Gastroesophageal sphincter (tissue), 4 donors: Measurements from ENCODE around the gene CST7. TPM values are rescaled to one million over a fixed set of nuclear protein-coding genes. Genes with fewer than 3 reads are reported as not detected.

Experiments
- ATAC-seq: fragments of 150-250 bp; one replicate; pipeline ENCODE4 v1.9.1; 2016; ENCODE audit warnings: mild to moderate bottlenecking, moderate library complexity
- H3K27ac ChIP-seq, 4 donors: fragments of 200-600 bp; sonication (generic) in 3 of 4; 1 replicate in 3 of 4; 2 replicates in 1 of 4; pipeline ENCODE4 v1.5.1; 2016 to 2019
- H3K27me3 ChIP-seq: fragments of 200-600 bp; sonication (generic); one replicate; pipeline ENCODE4 v1.5.1; 2019
- H3K36me3 ChIP-seq, 2 donors: fragments of 200-600 bp; sonication (generic); one replicate each; pipeline ENCODE4 v1.5.1; 2019; ENCODE audit warnings: control low read depth in 1 of 2
- H3K4me1 ChIP-seq, 3 donors: fragments of 200-600 bp; sonication (generic); 1 replicate in 2 of 3; 2 replicates in 1 of 3; pipeline ENCODE4 v1.5.1; 2016 to 2019; ENCODE audit warnings: control low read depth in 2 of 3
- H3K4me3 ChIP-seq, 2 donors: fragments of 200-600 bp; sonication (generic); one replicate each; pipeline ENCODE4 v1.5.1; 2019; ENCODE audit warnings: mild to moderate bottlenecking in 1 of 2, moderate library complexity in 1 of 2
- H3K9me3 ChIP-seq, 3 donors: fragments of 200-600 bp; sonication (generic); one replicate each; pipeline ENCODE4 v1.5.1; 2017 to 2019; ENCODE audit warnings: control low read depth in 2 of 3
- CTCF ChIP-seq, 4 experiments: fragments of 200-600 bp in 2 of 4; fragments of 450-650 bp in 2 of 4; sonication (generic) in 1 of 4; IDR thresholded peaks; one replicate each; pipeline ENCODE4 v1.5.1; 2017 to 2019; ENCODE audit warnings: antibody characterized with exemption in 4 of 4, mild to moderate bottlenecking in 2 of 4, moderate library complexity in 2 of 4
- EP300 ChIP-seq: sonication (generic); formaldehyde crosslinking; IDR thresholded peaks from one replicate; pipeline ENCODE4 v1.6.1; 2017; ENCODE audit warnings: antibody characterized with exemption, mild to moderate bottlenecking
- POLR2A ChIP-seq, 2 donors: fragments of 450-650 bp; IDR thresholded peaks; one replicate each; pipeline ENCODE4 v1.6.1; 2017; ENCODE audit warnings: antibody characterized with exemption in 2 of 2, mild to moderate bottlenecking in 2 of 2, moderate library complexity in 1 of 2
- POLR2AphosphoS5 ChIP-seq: sonication (generic); formaldehyde crosslinking; IDR thresholded peaks from one replicate; pipeline ENCODE4 v1.6.1; 2017; ENCODE audit warnings: antibody characterized with exemption
- WGBS, 2 donors: methylation state at CpG; one replicate each; pipeline ENCODE4 v1.1.5; 2018; ENCODE audit warnings: low coverage in 1 of 2; 5-methylcytosine and 5-hydroxymethylcytosine counted together
- total RNA-seq, 4 donors: library from RNA; depleted of rRNA; stranded (reverse); fragments of >200 nt; gene quantifications; one replicate each; pipeline ENCODE4 v1.1.0, GENCODE V29; 2016

Gene CST7
- total RNA-seq, 4 donors from 2014 or later = 0.37 to 4.0 TPM; not detected in 2

GRCh38 chr20:24968278-24968800 lies 19.3 kb downstream of the CST7 start:
- Histone ChIP-seq H3K4me3 (no peak overlapping the region), H3K36me3 (peaks cover 3 to 100% of the 10 kb centered on the region in 2 donors), H3K27me3 (no peaks in the 10 kb centered on the region), H3K4me1 (no peaks in the 10 kb centered on the region), H3K27ac (no peak overlapping the region), H3K9me3 (no peaks in the 10 kb centered on the region)
- 82 to 97% methylated on average over 5 of the region's 5 CpGs for WGBS, 2 donors
- TF ChIP-seq EP300 = no peak
- no peak for TF ChIP-seq POLR2A (IDR thresholded peaks at IDR 0.05)
- no peak for TF ChIP-seq POLR2AphosphoS5
- TF ChIP-seq CTCF (IDR thresholded peaks at IDR 0.05) = no peak
- ATAC-seq = no peak

- H3K27ac ChIP-seq = no peak overlapping the region
- WGBS, 2 donors = 93 to 95% methylated on average over 3 to 4 of the region's 19 CpGs
- H3K4me3 ChIP-seq = no peak overlapping the region
- H3K27me3 ChIP-seq = no peaks in the 10 kb centered on the region
- no peaks in the 10 kb centered on the region for H3K4me1 ChIP-seq
- H3K9me3 ChIP-seq = no peaks in the 10 kb centered on the region
- ATAC-seq = no peak
- peaks cover 3 to 96% of the 10 kb centered on the region in 2 donors for H3K36me3 ChIP-seq
- TF ChIP-seq CTCF (IDR thresholded peaks at IDR 0.05) = no peak
- TF ChIP-seq POLR2A (IDR thresholded peaks at IDR 0.05) = no peak
- TF ChIP-seq EP300 = no peak
- no peak for TF ChIP-seq POLR2AphosphoS5
These were observed 20.3 kb downstream of the CST7 start for GRCh38 chr20:24969186-24970029.

- Histone ChIP-seq H3K36me3 (peaks cover 3 to 90% of the 10 kb centered on the region in 2 donors), H3K4me3 (no peak overlapping the region), H3K27ac (no peak overlapping the region), H3K9me3 (no peaks in the 10 kb centered on the region), H3K27me3 (no peaks in the 10 kb centered on the region), H3K4me1 (no peaks in the 10 kb centered on the region)
- TF ChIP-seq POLR2A (IDR thresholded peaks at IDR 0.05) (no peak), CTCF (IDR thresholded peaks at IDR 0.05) (no peak), POLR2AphosphoS5 (no peak), EP300 (no peak)
- no peak for ATAC-seq
- WGBS, 2 donors = 82 to 91% methylated on average over 3 of the region's 5 CpGs
These were observed 21.0 kb downstream of the CST7 start for GRCh38 chr20:24970030-24970553.

GRCh38 chr20:24970754-24971153 lies 21.7 kb downstream of the CST7 start:
- WGBS, 2 donors = 92 to 100% methylated on average over 3 to 8 of the region's 8 CpGs
- no peak overlapping the region for H3K27ac ChIP-seq
- H3K36me3 ChIP-seq = peaks cover 3 to 83% of the 10 kb centered on the region in 2 donors
- H3K4me3 ChIP-seq = no peak overlapping the region
- no peak for TF ChIP-seq POLR2A (IDR thresholded peaks at IDR 0.05)
- TF ChIP-seq POLR2AphosphoS5 = no peak
- no peak for TF ChIP-seq CTCF (IDR thresholded peaks at IDR 0.05)
- TF ChIP-seq EP300 = no peak
- ATAC-seq = no peak
- H3K9me3 ChIP-seq = no peaks in the 10 kb centered on the region
- no peaks in the 10 kb centered on the region for H3K4me1 ChIP-seq
- H3K27me3 ChIP-seq = no peaks in the 10 kb centered on the region
